ENCODE data around the gene RAPSN.

The RAPSN gene

GRCh38 chr11:47387944-47388696 is 60.8 kb downstream of the RAPSN start:
- FAIRE-seq: no peak

All from endometrium (tissue), 2 donors.